HL-60/S4 treated with phorbol 12-myristate 13-acetate at 8.2 ng/mL for 4 days and 3 days (cell line): ENCODE data around the gene ATOSB.

Experiments used
- in situ Hi-C: fragments of 300-500 bp; cut with MboI; formaldehyde crosslinking; loops from 2 replicates; pipeline ENCODE4 v1.15.0; 2022; ENCODE audit warnings: low sequenced_read_pairs

The ATOSB gene

GRCh38 chr9:35060548-35061207 lies 55.0 kb downstream of the ATOSB start:
- in situ Hi-C loops = loop anchor here (25.0 kb wide), 1 partner anchor 652 kb away; no protein-coding TSS in a partner anchor

GRCh38 chr9:35059438-35059837 lies 56.2 kb downstream of the ATOSB start:
- in situ Hi-C loops = loop anchor here (25.0 kb wide), 1 partner anchor 653 kb away; no protein-coding TSS in a partner anchor

- in situ Hi-C loops = loop anchor here (25.0 kb wide), 1 partner anchor 655 kb away; no protein-coding TSS in a partner anchor
Measured at GRCh38 chr9:35057271-35057620, 58.4 kb downstream of the ATOSB start.

- in situ Hi-C loops = loop anchor here (25.0 kb wide), 1 partner anchor 656 kb away; no protein-coding TSS in a partner anchor
Measured at GRCh38 chr9:35056571-35057270, 58.9 kb downstream of the ATOSB start.

GRCh38 chr9:35054871-35055644 lies 60.6 kb downstream of the ATOSB start:
- in situ Hi-C loops = loop anchor here (25.0 kb wide), 1 partner anchor 657 kb away; no protein-coding TSS in a partner anchor

- in situ Hi-C loops = loop anchor here (25.0 kb wide), 1 partner anchor 658 kb away; no protein-coding TSS in a partner anchor
Measured at GRCh38 chr9:35054185-35054835, 61.4 kb downstream of the ATOSB start.
